ENCODE measurements around the gene LSAMP. TPM values are rescaled to one million over a fixed set of nuclear protein-coding genes. Genes with fewer than 3 reads are reported as not detected.

LSAMP gene
- total RNA-seq, 1 experiment from 2014 or later, result not detected

GRCh38 chr3:116338713-116339112 lies 106.6 kb downstream of the LSAMP start:
- TF ChIP-seq, protein P1, sequence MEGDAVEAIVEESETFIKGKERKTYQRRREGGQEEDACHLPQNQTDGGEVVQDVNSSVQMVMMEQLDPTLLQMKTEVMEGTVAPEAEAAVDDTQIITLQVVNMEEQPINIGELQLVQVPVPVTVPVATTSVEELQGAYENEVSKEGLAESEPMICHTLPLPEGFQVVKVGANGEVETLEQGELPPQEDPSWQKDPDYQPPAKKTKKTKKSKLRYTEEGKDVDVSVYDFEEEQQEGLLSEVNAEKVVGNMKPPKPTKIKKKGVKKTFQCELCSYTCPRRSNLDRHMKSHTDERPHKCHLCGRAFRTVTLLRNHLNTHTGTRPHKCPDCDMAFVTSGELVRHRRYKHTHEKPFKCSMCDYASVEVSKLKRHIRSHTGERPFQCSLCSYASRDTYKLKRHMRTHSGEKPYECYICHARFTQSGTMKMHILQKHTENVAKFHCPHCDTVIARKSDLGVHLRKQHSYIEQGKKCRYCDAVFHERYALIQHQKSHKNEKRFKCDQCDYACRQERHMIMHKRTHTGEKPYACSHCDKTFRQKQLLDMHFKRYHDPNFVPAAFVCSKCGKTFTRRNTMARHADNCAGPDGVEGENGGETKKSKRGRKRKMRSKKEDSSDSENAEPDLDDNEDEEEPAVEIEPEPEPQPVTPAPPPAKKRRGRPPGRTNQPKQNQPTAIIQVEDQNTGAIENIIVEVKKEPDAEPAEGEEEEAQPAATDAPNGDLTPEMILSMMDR (IDR thresholded peaks at IDR 0.05; ENCODE audit: insufficient read depth in 1 of 2, low read depth in 1 of 2, low read length in 1 of 2, severe bottlenecking in 1 of 2, unreplicated experiment in 1 of 2), result no peak

DNA sequence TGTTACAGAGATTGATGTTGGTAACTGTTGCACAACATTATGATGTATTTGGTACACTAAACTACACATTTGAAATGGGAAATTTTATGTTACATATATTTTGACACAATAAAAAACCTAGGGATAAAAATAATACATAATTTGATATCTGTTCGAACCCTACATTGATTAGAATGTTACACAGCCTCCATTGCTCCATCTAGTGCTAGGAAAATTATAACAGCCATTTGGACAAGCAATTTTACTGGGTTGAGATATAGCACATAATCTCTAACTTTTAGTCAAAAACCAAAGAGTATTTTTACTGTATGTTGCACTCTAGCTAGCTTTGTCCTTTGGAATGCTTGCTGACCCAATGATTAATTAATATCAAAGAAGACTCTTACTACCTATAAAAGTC lies 108.1 kb downstream of the LSAMP start:
- DNase-seq, result no peak
- CTCF ChIA-PET, result no interaction called here
- no TSS peak for BruUV-seq (replicated peaks)
- TF ChIP-seq, protein P1 (IDR thresholded peaks at IDR 0.05; ENCODE audit: insufficient read depth in 1 of 2, low read depth in 1 of 2, low read length in 1 of 2, severe bottlenecking in 1 of 2, unreplicated experiment in 1 of 2), result no peak
- Histone ChIP-seq H3K27me3 (replicated peaks; ENCODE audit: control insufficient read depth, insufficient read depth, low read length) (no peaks in the 10 kb centered on the region), H3K36me3 (ENCODE audit: control insufficient read depth, insufficient read depth, low read length) (no peaks in the 10 kb centered on the region), H3K4me3 (ENCODE audit: low read depth, low read length) (no peak overlapping the region), H3K4me1 (no peaks in the 10 kb centered on the region), H3K9me3 (no peaks in the 10 kb centered on the region)
- Mint-ChIP-seq H3K27me3 (ENCODE audit: insufficient read depth, unreplicated experiment) (no peaks in the 10 kb centered on the region), H3K4me1 (ENCODE audit: low read depth, unreplicated experiment) (no peaks in the 10 kb centered on the region), H3K36me3 (ENCODE audit: insufficient read depth, unreplicated experiment) (no peaks in the 10 kb centered on the region), H3K4me3 (ENCODE audit: unreplicated experiment) (no peak overlapping the region), H3K27ac (ENCODE audit: unreplicated experiment) (no peak overlapping the region), H3K9me3 (ENCODE audit: unreplicated experiment) (no peaks in the 10 kb centered on the region)
- intact Hi-C loops (cut with micrococcal nuclease; ENCODE audit: unreplicated experiment), result loop anchor here (2.0 kb wide), 2 partner anchors 196 to 350 kb away; no protein-coding TSS in a partner anchor
- POLR2A ChIA-PET, result no interaction called here

More at GRCh38 chr3:116338713-116339112, 106.6 kb downstream of the LSAMP start:
- H3K4me1 ChIP-seq, result no peaks in the 10 kb centered on the region
- no peak overlapping the region for H3K4me3 ChIP-seq (ENCODE audit: low read depth, low read length)
- H3K9me3 Mint-ChIP-seq (ENCODE audit: unreplicated experiment), result no peaks in the 10 kb centered on the region
- intact Hi-C loops (cut with micrococcal nuclease; ENCODE audit: unreplicated experiment), result no loop called here
- no peaks in the 10 kb centered on the region for H3K9me3 ChIP-seq
- no peaks in the 10 kb centered on the region for H3K27me3 ChIP-seq (replicated peaks; ENCODE audit: control insufficient read depth, insufficient read depth, low read length)
- H3K4me3 Mint-ChIP-seq (ENCODE audit: unreplicated experiment), result no peak overlapping the region
- no peaks in the 10 kb centered on the region for H3K36me3 ChIP-seq (ENCODE audit: control insufficient read depth, insufficient read depth, low read length)
- no peaks in the 10 kb centered on the region for H3K4me1 Mint-ChIP-seq (ENCODE audit: low read depth, unreplicated experiment)
- peaks cover 3% of the 10 kb centered on the region for H3K27me3 Mint-ChIP-seq (ENCODE audit: insufficient read depth, unreplicated experiment)
- H3K27ac Mint-ChIP-seq (ENCODE audit: unreplicated experiment), result no peak overlapping the region
- BruUV-seq (replicated peaks), result no TSS peak
- H3K36me3 Mint-ChIP-seq (ENCODE audit: insufficient read depth, unreplicated experiment), result no peaks in the 10 kb centered on the region
- POLR2A ChIA-PET, result no interaction called here
- CTCF ChIA-PET, result no interaction called here
- no peak for DNase-seq

DNA sequence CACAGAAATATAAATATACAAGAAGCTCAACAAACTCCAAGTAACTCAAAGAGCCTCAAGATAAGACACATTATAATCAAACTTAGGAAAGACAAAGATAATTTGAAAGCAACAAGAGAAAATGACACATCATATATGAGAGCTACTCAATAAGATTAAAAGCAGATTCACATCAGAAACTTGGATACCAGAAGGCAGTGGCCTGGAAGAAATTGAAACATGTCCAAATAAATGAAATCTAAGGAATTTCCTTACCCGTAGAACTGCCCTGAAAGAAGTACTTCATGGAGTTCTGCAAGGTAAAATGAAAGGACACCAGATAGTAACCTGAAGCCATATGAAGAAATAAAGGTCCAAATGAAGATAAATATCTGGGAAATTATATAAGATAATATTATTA lies 113.9 kb downstream of the LSAMP start:
- H3K27me3 ChIP-seq (replicated peaks; ENCODE audit: control insufficient read depth, insufficient read depth, low read length), result no peaks in the 10 kb centered on the region
- no peaks in the 10 kb centered on the region for H3K36me3 Mint-ChIP-seq (ENCODE audit: insufficient read depth, unreplicated experiment)
- H3K27ac Mint-ChIP-seq (ENCODE audit: unreplicated experiment), result no peak overlapping the region
- no peak for DNase-seq
- no peak overlapping the region for H3K4me3 Mint-ChIP-seq (ENCODE audit: unreplicated experiment)
- no peaks in the 10 kb centered on the region for H3K27me3 Mint-ChIP-seq (ENCODE audit: insufficient read depth, unreplicated experiment)
- no peaks in the 10 kb centered on the region for H3K9me3 Mint-ChIP-seq (ENCODE audit: unreplicated experiment)
- intact Hi-C loops (cut with micrococcal nuclease; ENCODE audit: unreplicated experiment), result no loop called here
- no TSS peak for BruUV-seq (replicated peaks)
- no peaks in the 10 kb centered on the region for H3K9me3 ChIP-seq
- H3K36me3 ChIP-seq (ENCODE audit: control insufficient read depth, insufficient read depth, low read length), result no peaks in the 10 kb centered on the region
- no peaks in the 10 kb centered on the region for H3K4me1 Mint-ChIP-seq (ENCODE audit: low read depth, unreplicated experiment)
- no peaks in the 10 kb centered on the region for H3K4me1 ChIP-seq
- H3K4me3 ChIP-seq (ENCODE audit: low read depth, low read length), result no peak overlapping the region
- TF ChIP-seq, protein P1 (IDR thresholded peaks at IDR 0.05; ENCODE audit: insufficient read depth in 1 of 2, low read depth in 1 of 2, low read length in 1 of 2, severe bottlenecking in 1 of 2, unreplicated experiment in 1 of 2), result no peak
- ChIA-PET POLR2A (no interaction called here), CTCF (no interaction called here)

Measured in Caco-2 (cell line).